Measurements from ENCODE around the gene SIK1. TPM values are rescaled to one million over a fixed set of nuclear protein-coding genes. Genes with fewer than 3 reads are reported as not detected.

The SIK1 gene
- total RNA-seq, 1 donor from 2014 or later = 7.7 TPM

DNA sequence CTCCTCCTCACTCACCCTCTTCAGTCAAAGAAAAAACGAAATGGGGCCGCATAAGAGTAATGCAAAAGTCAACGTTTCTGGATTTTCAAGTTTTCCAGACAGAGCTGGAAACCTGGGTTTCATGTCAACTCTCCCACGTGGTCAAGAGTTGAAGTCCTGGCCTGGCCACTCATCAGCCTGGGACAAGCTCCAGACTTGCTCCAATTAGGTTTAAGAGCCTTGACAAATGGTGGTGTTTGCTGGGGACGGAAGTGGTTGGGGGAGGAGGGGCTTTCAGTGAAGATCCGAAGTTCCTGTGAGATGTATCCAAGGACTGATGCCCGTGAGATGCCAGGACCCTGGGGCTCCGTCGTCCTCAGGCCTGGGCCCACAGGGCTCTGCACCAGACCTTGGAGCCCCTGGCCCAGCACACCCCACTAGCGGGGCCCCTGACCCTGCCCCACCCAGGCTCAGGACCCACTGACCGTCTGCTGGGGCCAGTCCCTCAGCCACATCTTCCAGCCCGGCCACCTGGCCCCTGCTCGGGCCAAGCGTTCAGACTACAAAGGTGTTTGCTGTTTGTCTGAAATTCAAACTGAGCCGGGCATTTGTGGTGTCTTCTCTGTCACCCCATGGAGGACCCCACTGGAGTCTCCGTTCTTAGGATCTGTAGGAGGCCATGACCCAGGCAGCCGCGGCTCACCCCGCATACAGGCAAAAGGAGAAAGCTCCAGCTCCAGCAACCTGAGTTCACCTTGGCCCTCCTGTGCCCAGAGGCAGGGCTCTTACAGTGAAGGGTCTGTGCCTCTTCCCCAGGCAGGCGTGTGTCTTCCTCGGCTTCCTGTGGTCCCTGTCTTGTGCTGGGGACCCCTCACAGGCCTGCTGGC lies 53.3 kb downstream of the SIK1 start:
- intact Hi-C loops (cut with DNase I) = no loop called here
- ATAC-seq (ENCODE audit: poor library complexity) (no peak), DNase-seq (no peak)

GRCh38 chr21:43372663-43373361 lies 54.1 kb downstream of the SIK1 start:
- intact Hi-C loops (cut with DNase I) = no loop called here
- no peak for DNase-seq
- ATAC-seq (ENCODE audit: poor library complexity) = no peak

GRCh38 chr21:43371786-43372185 lies 55.1 kb downstream of the SIK1 start:
- DNase-seq = no peak
- intact Hi-C loops (cut with DNase I) = no loop called here
- ATAC-seq (ENCODE audit: poor library complexity) = no peak

DNA sequence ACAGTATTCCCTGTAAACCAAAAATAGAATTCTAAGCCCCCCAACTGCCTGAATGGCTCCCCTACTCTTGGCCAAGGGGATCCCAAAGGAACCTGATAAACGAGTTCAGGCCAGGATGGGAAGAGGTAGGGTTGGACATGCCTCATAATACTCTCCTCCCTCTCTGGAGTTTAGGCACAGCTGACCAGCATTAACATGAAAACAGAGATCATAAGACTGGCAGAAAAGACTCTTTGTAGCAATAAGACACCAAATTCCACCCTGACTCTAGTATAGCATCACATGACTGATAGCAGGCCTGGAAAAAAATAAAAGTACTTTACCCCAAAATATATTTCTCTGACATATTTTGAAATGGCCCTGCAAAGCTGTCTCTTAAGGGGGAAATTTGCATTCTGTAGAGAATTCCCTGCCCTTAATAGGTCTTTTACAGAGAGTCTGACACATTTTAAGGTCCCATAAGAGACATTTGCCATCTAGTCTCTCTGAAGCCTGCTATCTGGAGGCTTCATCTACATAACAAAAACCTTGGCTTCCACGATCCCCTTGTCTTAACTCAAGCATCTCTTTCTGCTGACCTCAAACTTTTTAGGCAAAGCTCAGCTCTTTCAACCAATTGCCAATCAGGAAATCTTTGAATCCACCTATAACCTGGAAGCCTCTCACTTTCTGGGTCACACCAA lies 55.9 kb downstream of the SIK1 start:
- ATAC-seq (ENCODE audit: poor library complexity) = no peak
- intact Hi-C loops (cut with DNase I) = no loop called here

DNA sequence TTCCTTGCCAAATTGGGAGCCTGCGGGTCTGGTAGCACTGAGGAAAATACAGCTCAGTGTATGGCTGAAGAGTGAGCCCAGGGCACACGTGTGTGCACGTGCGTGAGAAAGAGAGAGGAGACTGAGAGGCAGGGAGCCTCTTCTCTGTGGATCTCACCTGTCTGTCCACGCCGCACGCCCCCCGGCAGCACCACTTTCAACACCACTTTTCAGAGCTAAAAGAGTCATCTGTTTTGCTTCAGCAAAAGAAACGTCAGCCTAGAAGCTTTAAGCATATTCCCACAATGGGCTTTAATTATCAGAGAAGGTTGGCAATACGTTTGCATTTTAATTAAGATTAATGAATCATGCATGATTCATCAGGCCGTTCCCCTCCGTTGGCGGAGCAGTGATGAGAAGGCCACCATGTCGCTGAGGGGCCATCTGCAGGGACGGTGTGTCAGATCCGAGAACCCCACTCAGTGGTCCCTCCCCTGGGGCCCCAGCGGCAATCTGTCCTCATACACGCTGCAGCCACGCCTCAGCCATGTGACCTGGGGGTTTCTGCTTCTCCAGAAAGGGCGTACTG lies 56.8 kb downstream of the SIK1 start:
- DNase-seq = no peak
- intact Hi-C loops (cut with DNase I) = no loop called here
- ATAC-seq (ENCODE audit: poor library complexity) = no peak

More for the DNA sequence above, 55.9 kb downstream of the SIK1 start:
- no peak for DNase-seq

- intact Hi-C loops (cut with DNase I) = no loop called here
- DNase-seq (no peak), ATAC-seq (ENCODE audit: poor library complexity) (no peak)
These were observed 57.3 kb downstream of the SIK1 start for GRCh38 chr21:43369596-43370090.

GRCh38 chr21:43369124-43369523 lies 57.8 kb downstream of the SIK1 start:
- intact Hi-C loops (cut with DNase I) = no loop called here
- no peak for ATAC-seq (ENCODE audit: poor library complexity)
- no peak for DNase-seq

GRCh38 chr21:43368685-43369084 lies 58.2 kb downstream of the SIK1 start:
- no peak for ATAC-seq (ENCODE audit: poor library complexity)
- intact Hi-C loops (cut with DNase I) = no loop called here
- DNase-seq = no peak

DNA sequence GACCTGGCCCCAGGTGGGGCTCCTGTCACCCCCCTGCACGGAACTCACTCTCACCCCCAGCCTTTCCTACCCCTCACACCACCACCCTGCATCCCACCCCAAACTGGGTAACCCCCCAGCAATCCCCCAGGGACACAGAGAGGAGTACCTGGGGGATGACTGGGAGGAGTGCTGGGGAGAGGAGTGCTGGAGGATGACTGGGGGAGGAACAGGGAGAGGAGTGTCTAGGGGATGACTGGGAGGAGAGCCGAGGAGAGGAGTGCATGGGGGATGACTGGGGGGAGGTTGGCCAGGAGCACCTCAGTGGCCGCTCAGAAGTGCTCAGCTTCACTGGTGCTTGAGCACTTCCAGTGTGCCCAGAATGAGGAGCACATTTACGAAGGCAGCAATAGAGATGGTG lies 59.1 kb downstream of the SIK1 start:
- ATAC-seq (ENCODE audit: poor library complexity) (no peak), DNase-seq (no peak)
- intact Hi-C loops (cut with DNase I) = no loop called here

GRCh38 chr21:43367296-43367695 lies 59.6 kb downstream of the SIK1 start:
- intact Hi-C loops (cut with DNase I) = no loop called here
- ATAC-seq (ENCODE audit: poor library complexity) = no peak
- no peak for DNase-seq

DNA sequence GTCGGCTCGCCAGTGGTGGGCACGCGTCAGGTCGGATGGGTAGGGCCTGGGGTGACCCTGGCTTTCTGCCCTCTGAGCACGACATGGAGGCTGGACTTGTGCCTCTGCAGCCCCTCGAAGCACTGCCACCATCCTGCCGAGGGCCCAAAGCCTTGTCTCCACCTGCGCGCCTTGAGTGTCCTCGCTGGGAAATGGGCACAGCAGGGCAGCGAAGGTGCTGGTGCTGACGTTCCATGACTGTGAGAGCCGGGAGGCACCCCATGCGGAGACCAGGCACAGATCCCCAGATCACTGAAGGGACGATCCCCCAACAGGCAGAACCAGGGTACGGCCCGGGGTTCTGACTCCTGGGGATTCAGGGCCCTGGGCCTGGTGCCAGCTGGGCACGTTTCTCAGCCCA lies 60.3 kb downstream of the SIK1 start:
- DNase-seq = no peak
- intact Hi-C loops (cut with DNase I) = no loop called here
- ATAC-seq (ENCODE audit: poor library complexity) = no peak

GRCh38 chr21:43365611-43366426 lies 61.1 kb downstream of the SIK1 start:
- intact Hi-C loops (cut with DNase I) = no loop called here
- no peak for DNase-seq
- ATAC-seq (ENCODE audit: poor library complexity) = no peak

DNA sequence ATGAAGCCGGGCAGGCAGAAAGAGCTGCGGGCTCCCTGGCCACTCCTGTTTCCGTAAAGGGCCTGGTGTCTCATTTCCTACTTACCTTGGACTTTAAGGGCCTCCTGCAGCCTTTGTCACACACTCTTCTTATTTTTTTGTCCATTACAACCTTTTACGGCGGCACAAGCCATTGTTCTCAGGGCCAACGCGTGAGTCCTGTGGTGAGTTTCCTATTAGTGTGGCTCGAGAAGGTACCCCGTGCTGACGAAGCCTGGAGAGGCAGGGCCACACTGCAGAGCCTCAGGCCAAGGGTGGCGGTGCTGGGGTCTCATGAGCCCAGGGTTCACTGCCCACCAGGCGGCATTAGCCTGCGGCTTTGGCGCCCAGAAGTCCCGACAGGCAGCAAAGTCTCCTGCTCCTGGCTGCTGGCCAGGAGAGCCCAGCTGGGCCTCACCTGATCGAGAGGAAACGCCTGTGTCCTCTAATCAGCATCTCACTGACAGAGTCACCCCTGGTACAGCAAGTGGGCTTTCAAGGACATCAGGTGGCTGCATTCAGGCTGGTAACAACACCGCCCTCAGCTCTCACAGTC lies 62.0 kb downstream of the SIK1 start:
- intact Hi-C loops (cut with DNase I) = no loop called here
- ATAC-seq (ENCODE audit: poor library complexity) (no peak), DNase-seq (no peak)

Other genes starting within 250 kb of the SIK1 start
- gene HSF2BP, start 232.4 kb upstream of the SIK1 start, total RNA-seq = not detected
- 8.4 TPM for gene RRP1B, start 232.4 kb upstream of the SIK1 start, total RNA-seq